Measurements from ENCODE around the gene ZC3H6.

Gene ZC3H6, protein sequence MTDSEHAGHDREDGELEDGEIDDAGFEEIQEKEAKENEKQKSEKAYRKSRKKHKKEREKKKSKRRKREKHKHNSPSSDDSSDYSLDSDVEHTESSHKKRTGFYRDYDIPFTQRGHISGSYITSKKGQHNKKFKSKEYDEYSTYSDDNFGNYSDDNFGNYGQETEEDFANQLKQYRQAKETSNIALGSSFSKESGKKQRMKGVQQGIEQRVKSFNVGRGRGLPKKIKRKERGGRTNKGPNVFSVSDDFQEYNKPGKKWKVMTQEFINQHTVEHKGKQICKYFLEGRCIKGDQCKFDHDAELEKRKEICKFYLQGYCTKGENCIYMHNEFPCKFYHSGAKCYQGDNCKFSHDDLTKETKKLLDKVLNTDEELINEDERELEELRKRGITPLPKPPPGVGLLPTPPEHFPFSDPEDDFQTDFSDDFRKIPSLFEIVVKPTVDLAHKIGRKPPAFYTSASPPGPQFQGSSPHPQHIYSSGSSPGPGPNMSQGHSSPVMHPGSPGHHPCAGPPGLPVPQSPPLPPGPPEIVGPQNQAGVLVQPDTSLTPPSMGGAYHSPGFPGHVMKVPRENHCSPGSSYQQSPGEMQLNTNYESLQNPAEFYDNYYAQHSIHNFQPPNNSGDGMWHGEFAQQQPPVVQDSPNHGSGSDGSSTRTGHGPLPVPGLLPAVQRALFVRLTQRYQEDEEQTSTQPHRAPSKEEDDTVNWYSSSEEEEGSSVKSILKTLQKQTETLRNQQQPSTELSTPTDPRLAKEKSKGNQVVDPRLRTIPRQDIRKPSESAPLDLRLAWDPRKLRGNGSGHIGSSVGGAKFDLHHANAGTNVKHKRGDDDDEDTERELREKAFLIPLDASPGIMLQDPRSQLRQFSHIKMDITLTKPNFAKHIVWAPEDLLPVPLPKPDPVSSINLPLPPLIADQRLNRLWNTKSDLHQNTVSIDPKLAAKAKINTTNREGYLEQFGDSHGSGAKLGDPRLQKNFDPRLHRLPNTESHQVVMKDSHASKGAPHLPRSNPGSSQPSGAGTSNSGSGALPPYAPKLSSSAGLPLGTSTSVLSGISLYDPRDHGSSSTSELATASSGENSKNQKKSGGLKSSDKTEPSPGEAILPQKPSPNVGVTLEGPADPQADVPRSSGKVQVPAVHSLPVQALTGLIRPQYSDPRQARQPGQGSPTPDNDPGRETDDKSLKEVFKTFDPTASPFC

DNA sequence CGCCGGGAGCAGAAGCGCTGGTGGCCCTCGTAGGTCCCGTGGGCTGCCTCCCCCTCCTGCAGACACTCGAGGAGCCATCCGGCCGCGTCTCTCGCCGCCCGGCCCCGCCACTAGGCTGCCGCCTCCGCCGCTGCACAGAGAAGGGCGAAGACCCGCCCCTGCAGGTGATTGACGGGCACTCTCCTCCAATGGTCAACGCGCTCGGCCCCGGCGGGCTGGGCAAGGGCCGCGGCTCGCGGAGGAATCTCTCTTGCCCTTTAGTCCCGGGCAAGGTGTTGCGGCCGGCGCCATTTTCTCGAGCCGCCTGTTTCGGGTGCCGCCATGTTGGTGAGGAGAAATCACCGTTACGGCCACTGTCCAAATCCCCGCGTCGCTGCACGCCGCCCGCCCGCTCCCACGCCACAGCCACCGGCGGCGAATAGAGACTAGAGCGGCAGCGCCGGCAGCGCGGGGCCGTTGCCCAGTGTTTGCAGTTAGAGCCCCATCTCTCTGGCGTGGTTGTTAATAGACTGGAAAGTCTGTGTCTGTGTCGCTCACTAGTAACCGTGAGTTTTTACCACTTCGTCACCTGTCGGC is at the start of gene ZC3H6:
Gene ZC3H6 (plus strand): TSS at position 287 of the 576 bp plus-strand sequence. CDS start 398 bp downstream, outside the sequence.
- peak; percentile 97 for DNase-seq (ENCODE audit: low spot score)

DNA sequence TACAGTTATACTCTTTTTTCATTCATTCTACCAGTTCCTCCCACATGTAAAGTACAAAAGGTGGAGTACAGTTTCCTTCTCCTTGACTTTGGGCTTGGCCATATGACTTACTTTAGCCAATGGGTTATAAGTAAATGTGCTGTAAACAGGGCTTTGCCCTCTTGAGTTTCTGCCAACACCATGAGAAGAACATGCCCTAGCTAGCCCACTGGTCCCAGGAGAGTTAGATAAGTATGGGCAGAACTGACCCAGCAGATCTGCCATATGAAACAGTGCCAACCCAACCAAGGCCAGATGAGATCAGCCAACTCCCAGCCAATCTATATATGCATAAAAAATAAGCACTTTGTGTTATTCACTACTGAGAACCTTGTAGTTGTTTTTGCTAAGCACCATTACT is 46.0 kb upstream of the ZC3H6 start:
- DNase-seq (ENCODE audit: low spot score), result no peak

DNA sequence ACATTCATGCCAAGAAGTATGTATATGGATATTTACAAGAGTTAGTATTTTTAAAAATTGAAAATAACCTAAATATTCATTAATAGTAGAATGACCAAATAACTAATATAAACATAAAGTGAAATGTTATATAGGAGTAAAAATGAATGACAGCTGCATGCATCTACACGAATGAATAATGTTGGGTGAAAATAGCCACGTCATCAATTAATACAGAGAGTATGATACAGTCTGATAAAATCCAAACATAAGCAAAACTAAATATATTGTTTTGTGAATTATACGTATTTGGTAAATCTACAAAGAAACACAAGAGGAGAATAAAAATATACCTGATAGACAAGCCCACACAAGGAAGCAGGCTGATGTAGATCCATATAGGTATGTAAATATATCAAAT is 45.0 kb upstream of the ZC3H6 start:
- DNase-seq (ENCODE audit: low spot score), result no peak

DNA sequence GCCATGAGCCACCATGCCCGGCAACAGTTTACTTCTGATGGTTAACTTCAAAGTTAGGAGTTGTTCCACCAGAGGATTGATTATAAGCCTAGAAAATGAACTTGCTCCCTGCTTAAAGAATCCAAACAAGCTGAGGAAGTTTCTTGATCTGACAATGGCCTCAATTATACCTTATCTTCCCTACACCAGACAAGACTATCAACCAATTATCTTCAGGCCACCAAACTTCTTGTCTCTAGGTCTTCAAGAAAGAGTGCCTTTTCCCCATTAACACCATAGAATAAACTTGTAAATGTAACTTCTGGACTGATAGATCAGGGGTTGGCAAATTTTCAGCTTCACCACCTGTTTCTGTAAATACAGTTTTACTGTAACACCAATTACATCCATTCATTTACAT is 35.5 kb upstream of the ZC3H6 start:
- DNase-seq (ENCODE audit: low spot score), result no peak

DNA sequence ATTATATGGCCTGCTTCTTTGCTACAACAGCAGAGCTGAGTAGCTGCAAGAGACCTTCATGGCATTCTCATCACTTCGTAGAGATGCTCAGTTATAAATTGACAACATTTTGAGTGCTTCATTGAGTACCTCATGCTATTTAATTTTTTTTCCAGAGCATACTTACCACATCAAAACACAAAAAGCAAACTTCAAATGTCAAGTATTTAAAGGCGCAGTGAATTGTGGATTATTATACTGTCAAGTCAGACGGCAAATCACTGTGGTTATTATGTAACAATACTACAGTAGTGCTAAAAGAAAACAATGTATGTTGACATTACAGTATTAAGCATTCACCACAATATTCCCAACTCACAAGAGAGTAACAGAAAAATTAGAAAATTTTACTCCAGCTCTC is 33.0 kb upstream of the ZC3H6 start:
- DNase-seq (ENCODE audit: low spot score), result no peak

DNA sequence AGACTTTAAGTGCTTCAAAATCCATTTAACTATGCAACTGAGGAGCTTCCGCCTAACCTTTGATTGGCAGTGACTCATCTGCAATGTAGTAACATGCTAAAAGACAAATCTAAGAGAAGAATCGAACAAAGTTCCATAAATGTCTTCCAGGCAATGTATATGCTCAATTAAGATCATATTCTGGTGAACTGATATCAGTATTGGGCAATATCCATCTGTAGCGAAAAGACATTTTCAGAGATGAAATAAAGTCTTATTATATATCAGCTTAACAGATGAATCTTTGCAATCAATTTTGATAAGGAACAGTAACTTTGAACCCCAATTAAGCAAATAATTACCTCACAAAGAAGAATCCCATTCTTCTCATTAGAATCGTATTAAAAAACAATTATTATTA is 32.2 kb upstream of the ZC3H6 start:
- no peak for DNase-seq (ENCODE audit: low spot score)

DNA sequence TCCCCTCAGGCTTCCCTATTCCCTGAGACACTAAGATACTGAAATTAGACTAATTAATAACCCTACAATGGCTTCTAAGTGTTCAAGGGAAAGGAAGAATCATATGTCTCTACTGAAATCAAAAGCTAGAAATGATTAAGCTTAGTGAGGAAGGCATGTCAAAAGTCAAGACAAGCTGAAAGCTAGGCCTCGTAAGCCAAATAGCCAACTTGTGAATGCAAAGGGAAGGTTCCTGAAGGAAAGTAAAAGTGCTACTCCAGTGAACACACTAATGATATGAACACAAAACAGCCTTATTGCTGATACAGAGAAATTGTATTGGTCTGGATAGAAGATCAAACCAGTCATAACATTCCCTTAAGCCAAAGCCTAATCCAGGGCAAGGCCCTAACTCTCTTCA is 30.5 kb upstream of the ZC3H6 start:
- no peak for DNase-seq (ENCODE audit: low spot score)

DNA sequence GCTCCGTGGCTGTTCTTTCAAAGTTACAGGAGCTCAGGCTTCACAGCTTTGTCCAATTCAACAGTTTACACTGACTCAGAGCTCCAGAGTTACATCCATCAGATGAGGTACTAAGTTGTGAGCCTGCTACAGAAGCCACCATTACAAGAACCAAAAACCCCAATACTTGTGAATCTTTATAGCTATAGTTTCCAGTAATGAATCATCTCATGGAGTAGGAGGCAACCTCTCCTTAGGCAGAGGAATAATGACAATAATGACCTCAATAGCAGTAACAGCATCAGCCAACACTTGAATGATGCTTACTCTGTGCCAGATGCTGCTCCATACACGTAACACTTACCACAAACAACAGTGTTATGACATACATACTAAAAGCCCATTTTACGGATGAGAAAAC is 24.1 kb upstream of the ZC3H6 start:
- DNase-seq (ENCODE audit: low spot score), result no peak

DNA sequence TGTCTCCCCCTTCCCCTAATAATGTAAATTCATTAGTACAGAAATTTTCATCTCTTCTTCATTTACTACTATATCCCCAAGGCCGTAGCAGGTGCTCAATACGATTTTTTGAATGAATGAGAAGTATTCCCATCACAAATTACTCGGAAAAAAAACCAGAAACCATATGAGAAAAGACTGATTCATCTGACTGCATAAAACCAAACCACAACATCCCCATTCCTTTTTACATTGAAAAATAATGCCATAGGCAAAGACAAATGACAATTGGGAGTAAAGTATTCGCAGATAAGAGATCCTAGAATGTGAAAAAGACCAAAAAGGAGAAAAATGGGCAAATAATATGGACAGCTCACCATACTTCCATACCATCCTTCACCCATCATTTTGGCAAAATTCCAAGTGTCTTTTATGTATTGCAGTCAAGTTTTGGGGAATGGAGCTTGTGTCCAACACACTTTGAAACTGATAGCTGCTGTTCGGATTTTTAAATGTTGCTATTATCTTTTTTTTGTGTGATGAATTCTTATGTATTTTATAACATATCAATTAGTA is 22.1 kb upstream of the ZC3H6 start:
- DNase-seq (ENCODE audit: low spot score), result no peak

DNA sequence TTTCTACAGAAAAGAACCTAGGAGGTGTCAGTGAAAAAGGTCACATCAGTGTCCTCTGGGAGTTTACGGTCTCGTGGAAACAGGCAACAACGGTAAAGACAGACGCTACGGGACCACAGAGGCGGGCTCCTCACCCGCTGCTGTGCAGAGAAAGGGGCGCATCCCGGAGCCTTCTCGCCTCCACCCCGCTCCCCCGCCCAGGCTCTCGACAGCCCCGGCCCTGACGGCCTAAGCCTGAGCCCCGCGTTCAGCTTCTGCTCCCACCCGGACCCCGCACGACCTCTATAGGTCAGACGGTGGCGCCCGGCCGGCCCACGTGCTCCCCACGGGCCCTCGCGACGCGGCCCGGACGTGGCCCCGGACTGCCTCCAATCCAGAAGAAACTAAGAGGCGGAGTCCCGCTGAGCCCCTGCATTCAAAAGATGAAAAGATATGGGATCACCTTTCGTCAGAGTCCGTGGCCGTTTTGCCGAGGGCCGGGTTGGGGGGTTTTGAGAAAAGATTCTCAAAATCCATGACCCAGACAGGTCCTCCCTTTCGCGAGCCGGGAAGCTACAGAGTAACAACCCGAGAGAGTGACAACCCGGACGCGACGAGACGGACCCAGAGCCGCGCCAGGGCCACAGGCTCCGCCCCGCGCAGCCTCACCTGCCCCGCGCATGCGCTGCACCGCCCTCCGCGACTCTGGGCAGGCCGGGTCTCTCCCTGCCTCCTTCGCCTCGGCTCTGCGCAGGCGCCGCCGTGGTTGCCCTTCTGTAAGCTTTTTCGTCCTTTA is 20.7 kb upstream of the ZC3H6 start, which contains the start of gene ZC3H8:
Gene ZC3H8 (minus strand): TSS at position 577 of the 775 bp plus-strand sequence. CDS start 61 bp downstream, at position 516.
- peak; percentile 96 for DNase-seq (ENCODE audit: low spot score)

DNA sequence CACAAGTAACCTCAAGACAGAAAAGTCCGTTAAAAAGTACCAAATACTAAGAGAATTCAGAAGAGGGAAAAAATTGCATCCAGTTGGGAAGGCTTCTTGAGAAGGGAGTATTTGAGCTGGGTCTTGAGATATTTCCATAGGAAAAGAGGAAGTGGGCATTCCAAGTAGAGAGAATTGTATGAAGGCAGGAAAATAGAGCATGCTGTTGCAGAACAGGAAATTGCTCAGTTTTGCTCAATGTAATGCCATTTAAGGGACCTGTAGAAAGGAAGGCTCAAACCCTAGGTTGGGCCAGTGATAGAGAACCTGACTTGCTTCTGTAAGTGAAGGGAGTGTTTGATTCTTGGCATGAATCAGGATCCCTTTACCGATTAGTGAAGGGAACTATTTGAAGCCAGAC is 19.5 kb upstream of the ZC3H6 start:
- no peak for DNase-seq (ENCODE audit: low spot score)

DNA sequence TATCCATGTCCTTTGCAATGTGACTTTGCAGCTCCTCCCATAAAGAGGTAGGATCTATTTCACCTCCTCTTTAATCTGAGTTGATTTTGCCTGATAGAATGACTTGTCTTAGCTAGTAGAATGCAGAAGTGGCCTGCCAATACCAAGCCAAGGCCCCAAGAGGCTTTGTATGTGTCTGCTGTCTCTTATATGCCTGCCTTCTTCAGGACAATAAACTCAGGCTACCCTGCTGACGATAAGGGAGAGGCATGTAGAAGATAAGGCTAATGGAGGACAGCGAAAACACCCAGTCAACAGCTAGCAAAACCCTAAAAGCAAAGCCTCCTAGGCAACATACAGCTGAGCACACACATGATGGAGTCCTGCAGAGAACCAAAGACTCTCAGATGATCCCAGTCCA is 18.7 kb upstream of the ZC3H6 start:
- no peak for DNase-seq (ENCODE audit: low spot score)

DNA sequence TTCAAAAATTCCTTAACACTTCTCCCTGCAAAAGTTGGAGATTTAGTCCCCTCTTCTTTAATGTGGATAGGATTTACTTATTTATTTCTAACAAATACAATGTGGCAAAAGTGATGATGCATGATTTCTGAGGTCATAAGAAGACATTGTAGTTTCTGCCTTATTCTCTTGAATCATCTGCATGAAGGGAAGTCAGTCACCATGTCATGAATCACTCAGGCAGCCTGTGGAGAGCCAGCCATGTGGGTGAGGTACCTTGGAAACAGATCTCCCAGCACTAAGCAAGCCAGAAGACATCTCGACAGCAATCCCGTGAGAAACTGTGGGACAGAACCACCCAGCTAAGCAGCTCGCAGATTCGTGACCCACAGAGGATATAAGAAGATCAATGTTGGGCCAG is 17.8 kb upstream of the ZC3H6 start:
- DNase-seq (ENCODE audit: low spot score), result no peak

DNA sequence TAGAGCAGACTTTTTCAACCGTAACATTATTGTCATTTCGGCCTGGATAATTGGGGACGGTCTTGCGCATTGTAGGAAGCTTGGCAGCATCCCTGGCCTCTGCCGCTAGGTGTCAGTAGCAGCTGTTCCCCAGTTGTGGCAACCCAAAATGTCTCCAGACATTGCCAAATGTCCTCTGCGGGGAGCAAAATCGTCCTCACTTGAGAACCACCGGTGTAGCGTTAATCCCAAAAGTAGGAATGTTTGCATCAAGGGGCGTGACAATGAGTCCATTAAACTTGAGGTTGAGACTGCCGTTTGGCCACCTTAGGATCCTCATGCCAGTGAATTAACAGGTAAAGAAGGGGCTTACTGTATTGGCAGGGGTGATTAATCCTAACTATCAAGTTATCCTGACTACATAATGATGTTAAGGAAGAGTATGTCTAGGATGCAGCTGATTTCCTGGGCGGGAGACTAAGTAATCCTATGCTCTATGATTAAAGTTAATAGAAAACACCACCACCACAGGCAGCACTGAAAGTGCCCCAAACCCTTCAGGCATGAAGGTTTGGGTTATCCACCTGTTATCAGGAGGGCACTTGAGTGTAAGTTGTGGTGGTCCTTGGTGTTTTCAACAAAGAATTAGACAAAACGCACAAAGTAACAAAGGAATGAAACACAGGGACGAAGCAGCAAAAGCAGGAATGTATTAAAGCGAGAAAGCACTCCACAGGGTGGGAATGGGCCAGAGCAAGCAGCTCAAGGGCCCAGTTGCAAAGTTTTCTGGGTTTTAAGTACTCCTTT is 15.7 kb upstream of the ZC3H6 start:
- peak; percentile 87 for DNase-seq (ENCODE audit: low spot score)

DNA sequence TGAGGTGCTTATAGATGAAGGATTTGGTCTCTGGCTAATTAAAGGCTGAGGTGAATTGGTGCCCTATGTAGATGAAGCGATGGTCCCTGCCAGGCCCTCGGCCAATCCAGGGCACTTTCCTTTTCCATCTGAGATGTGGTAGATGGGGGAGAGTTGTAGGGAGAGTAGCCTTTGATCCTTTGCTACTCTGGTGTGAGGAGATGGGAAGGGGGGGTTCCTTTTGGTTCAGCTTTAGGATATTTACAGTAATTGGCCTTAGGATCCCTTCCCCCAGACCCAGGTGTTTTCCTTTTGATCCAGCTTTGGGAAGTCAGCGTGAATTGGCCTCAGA is 15.1 kb upstream of the ZC3H6 start:
- no peak for DNase-seq (ENCODE audit: low spot score)

DNA sequence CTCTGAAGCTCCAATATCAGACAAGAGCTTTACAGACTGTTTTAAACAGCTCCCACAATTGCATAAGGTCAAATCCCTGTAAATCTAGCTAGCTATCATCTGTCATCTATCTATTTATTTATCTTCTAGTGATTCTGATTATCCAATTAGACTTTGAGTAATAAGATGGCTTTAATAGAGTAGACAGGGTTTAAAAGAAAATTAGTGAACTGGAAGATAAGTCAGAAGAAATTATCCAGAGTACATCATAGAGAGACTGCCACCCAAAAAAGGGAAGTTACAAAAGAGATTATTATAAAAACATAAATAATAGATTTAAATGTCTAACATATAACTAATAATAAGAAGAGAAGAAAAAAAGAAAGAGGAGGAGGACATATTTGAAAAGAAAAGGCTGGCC is 12.5 kb upstream of the ZC3H6 start:
- DNase-seq (ENCODE audit: low spot score), result no peak

DNA sequence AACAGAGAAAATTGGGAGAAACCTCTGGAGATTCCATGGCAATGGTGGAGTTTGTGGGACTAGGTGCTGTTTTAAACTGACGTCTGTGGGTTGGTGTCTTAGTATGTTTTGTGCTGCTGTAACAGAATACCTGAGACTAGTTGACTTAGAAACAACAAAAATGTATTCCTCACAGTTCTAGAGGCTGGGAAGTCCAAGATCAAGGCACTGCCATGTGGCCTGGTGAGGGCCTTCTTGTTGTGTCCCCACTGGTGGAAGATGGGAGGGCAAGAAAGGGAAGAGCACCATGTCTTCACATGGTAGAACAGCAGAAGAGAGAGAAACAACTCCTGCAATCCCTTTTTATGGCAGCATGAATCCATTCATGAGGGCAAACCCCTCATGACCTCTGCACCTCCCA is 6.8 kb upstream of the ZC3H6 start:
- DNase-seq (ENCODE audit: low spot score), result no peak

DNA sequence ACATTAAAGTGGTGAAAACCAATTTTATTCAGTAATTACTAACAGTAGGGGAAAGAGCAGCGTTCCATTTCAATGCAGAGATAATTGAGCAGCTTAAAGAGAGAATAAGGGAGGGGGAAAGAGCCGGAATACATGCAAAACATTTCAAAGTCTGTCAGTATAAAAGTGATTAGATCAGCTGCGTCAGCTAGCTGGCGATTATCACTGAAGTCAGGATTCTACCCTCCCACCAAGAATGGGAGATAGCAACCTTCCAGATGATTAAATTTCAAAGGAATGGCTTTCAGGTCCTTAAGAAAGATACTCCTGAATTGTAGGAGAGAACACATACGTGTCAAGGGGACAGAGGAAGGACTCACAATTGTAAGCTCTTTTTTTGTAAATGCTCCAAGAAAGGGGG is 2.7 kb upstream of the ZC3H6 start:
- no peak for DNase-seq (ENCODE audit: low spot score)

DNA sequence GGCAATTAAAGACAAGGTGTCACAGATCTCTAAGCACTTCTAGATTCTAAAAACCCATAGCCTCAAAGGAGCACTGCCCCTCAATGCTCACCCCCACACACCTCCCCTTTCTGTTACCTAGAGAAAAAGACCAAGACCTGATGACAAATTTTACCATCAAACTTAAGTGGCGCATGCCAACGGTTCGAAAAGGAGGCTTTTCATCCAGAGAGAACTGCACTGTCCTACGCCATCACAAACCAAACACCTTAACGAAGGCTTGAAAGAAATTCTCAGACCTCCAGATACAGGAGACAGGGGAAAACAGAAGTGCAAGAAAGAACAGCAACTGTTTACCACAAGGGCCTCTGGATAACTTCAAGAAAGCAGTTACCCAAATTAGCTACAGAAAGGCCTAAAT is 2.0 kb upstream of the ZC3H6 start:
- no peak for DNase-seq (ENCODE audit: low spot score)
